SH-SY5Y (cell line): ENCODE results near the gene LRFN2.

ENCODE experiments used
- GATA2 ChIP-seq: IDR thresholded peaks from 2 replicates; pipeline ENCODE4 v1.6.1; 2011; ENCODE audit warnings: mild to moderate bottlenecking, low read depth, low read length
- GATA3 ChIP-seq: IDR thresholded peaks from 2 replicates; pipeline ENCODE4 v1.6.1; 2011; ENCODE audit warnings: low read depth, mild to moderate bottlenecking, low read length, moderate library complexity

The LRFN2 gene

DNA sequence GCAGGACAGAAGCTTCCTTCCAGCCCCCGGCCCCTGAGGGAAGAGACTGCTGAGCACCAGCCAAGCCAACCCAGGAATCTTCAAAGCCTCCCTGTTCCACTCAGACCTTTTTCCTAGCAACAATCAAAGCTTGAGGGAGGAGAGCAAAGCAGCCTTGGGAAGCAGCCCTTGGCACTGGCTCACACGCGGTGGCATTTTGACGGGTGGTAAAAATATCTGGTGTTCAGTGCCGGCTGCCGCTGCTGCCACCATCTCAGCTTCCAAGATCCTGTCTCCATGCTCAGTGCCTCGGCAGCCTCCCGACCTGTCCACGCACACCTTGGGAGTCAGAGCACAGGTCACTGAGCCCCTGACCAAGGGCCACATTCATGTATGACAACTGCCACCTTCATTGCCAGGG is 170.1 kb downstream of the LRFN2 start:
- TF ChIP-seq GATA3 (no peak), GATA2 (no peak)

DNA sequence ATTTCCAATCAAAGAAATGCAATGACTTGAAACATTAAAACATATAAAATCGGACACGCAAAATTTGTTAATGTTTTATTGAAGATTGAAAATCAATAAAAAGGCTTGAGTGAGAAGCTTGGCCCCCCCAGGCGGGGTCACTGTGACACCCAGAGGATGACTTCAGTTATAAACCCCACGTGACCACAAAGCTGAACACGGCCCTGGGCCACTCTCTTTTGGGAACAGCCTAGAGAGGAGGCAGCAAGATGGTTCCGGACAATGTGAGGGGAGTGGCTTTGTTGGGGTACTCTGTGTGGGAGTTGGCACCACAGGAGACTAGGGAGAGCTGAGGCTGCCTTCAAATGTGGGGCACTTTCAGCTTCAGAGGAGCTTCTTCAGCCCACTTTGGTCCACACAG is 172.5 kb downstream of the LRFN2 start:
- TF ChIP-seq GATA3 (no peak), GATA2 (no peak)

DNA sequence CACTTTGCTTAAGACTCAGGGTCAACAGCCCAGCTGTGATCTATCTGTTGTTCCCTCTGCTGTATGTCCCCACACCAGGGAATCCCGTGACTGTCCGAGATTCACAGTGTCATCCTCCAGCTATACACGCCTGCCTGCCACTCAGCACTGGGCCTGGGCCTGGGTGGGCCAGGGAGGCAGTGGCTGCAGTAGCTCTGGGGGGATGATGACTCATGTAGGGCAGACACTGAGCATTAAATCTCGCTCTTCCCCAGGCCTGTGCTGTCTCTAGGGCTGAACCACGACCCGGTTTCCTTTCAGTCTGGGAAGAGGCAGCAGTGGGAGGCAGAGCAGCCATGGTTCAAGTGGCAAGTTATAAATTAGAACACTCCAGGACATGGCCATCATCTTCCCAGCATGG is 173.9 kb downstream of the LRFN2 start:
- TF ChIP-seq GATA3 (no peak), GATA2 (no peak)

DNA sequence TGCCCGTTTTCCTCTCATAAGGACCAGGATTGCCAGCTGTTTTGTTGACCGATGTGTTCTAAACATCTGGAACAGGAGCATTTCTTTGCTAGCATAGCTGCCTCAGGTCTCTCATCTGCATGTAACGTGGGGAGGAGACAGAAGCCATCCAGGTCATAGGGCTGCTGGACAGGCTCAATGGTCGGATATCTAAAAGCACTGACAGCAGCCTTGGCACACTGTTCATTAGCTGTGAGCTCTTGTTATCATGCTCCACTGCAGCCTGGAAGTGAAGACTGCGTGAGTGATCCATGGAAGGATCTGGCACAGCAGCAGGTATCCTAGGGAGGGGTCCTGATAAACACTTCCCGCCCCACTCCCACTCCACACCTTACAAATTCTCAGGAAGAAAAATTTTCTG is 175.3 kb downstream of the LRFN2 start:
- TF ChIP-seq GATA2 (peak; percentile 86), GATA3 (no peak)

DNA sequence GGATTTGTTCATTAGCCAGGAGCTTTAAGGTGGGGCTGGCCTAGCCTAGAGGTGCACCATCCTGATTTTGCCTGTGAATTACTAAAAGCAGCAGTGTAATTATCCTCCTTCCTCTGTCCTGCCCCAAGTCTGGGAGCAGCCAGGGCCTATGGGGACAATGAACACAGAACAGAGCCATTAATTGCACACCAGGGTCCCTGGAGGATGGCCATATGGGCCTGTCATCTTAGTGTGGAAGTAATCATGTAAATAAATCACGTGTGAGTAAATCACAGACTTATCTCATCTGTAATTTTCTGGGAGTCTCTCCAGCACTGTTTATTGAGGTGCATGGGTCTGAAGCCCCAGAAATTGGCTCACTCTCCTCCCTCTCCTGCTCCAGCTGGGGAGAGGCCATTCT is 176.3 kb downstream of the LRFN2 start:
- peak; percentile 37; the same call in 1 of the 2 replicates for TF ChIP-seq GATA3
- peak; percentile 79 for TF ChIP-seq GATA2

DNA sequence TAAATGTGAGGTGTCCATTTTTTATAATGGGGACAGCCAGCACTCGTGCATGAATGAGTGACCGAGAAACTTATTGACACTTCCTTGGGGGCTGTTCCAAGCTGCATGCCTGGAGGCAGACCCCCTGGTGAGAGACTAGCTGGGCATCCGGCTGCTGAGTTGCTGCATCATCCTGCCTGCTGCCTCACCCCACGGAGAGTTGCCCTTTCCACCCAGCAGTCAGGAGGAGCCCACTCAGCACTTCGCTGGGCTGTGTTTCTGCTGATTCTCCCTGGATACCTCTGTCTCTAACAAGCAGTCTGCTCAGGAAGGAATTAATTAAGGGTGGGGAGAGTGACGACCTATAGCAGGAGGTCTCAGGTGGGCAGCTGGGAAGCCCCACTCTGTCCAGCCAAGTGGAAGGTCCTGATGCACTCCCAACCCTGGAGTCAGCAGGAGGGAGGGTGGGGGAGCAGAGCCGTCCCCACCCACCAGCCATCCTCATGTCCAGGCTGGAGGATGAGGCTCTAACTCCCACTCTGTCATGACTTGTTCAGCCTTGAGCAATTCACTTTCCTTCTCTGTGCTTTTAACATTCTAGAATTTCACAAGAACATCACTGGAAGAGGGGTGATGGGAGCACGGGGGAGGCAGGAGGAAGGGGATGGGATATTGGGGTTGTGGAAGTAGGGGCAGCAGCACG is 177.3 kb downstream of the LRFN2 start:
- no peak for TF ChIP-seq GATA3
- no peak for TF ChIP-seq GATA2

DNA sequence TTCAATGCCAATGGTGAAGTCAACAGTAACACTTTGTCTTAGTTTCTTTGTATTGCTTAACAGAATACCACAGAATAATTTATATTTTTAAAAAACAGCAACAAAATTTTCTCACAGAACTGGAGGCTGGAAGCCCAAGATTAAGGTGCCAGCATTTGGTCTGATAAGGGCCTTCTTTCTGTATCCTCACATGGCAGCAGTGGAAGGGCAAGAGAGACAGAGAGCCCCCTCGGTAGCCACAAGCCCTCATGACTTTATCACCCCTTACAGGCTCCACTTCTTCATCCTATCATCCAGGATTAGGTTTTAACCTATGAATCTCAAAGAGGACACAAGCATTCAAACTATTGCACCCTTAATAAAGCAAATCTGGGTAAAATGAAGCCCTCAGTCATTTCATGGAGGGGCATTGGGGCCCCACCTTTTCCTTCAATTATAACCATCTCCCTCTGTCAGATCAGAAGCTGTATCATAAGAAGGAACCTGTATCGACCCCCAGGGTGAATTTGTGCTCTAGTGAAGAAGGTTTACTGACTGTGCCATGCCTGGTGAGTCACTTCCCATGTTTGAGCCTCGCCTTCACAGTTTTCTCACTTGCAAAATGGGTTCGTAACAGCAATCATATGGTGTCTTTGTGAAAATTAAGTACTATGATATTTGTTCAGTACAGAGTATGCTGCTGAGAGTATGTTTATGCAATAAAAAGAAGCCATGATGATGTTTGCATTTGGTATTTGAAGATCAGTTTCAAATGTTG is 178.2 kb downstream of the LRFN2 start:
- TF ChIP-seq GATA2 (no peak), GATA3 (no peak)

DNA sequence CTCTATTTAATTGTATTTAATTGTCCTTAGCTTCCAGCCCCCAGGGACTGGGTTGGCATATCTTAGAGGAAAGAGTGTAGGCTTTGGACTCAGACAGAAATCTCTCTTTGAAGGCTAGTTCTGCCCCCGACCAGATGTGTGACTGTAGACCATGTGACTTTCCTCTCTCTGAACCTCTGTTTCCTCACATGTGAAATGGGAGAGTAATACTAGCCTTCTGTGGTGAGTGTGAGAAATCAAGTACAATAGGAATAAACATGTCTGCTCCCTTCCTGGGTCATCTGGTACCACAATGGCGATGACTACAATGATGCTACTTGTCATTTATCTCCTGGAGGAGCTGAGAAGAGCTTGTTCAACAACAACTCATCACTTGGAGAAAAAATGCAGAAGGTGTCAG is 179.9 kb downstream of the LRFN2 start:
- TF ChIP-seq GATA2 (no peak), GATA3 (no peak)

DNA sequence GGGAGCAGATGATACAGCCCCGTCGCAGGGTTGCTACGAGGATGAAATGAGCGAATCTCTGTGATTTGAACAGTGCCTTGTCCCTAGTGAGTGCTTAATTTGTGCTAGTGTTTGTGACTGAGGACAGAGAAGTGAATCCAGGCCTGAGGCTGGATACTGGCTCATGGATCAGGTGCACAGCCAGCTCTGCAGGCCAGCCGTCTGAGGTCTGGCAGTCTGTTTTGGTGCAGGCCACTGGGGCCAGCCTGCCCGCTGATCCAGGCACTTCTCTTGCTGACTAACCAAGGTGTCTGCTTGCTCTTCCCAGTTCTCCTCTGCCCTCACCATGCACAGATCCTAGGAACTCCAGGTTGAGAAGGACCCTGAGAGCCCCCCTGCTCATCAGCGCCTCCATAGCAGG is 181.0 kb downstream of the LRFN2 start:
- no peak for TF ChIP-seq GATA3
- TF ChIP-seq GATA2, result no peak

DNA sequence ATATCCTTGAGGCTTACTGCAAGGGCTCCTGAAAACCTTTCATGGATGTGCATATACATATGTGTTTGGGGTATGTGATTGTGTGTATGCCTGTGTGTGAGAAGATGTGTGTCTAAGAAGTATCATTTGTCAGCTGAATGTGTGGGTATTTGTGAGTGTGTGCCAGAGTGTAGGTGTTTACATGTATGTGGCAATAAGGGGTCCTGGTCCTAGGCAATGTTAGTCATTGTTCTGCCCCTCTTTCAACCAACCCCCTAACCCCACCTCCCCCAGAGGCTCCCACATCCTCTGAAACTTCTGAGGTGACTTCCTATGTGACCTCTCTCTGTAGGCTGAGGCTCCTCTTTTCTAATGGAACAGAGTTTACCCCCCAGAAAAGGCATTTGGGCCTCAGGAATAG is 186.4 kb downstream of the LRFN2 start:
- no peak for TF ChIP-seq GATA2
- TF ChIP-seq GATA3, result no peak

DNA sequence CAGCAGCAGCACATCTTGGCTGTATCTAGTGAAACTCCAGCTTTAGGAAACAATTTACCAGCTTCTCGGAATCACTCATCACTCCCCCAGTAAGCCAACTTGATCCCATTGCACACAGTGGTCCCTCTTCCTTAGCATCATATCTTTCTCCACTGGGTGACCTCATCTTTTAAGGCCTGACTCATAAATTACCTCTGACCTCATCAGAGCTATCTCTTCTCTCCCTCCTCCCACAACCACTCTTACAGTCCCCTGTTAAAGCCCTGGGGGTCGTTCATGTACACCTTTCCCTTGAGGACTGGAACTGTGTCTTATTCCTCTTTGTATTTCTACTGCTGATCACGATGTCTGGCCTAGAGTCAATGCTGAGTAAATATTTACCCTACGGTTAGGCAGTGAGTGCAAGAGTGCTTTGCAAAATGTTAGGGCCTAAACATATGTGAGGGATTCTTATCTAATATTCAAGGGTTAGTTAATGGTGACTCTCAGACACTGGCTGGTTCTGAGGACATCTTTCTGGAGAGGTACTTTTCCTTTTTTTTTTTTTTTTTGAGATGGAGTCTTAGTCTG is 187.2 kb downstream of the LRFN2 start:
- TF ChIP-seq GATA3, result no peak
- no peak for TF ChIP-seq GATA2

DNA sequence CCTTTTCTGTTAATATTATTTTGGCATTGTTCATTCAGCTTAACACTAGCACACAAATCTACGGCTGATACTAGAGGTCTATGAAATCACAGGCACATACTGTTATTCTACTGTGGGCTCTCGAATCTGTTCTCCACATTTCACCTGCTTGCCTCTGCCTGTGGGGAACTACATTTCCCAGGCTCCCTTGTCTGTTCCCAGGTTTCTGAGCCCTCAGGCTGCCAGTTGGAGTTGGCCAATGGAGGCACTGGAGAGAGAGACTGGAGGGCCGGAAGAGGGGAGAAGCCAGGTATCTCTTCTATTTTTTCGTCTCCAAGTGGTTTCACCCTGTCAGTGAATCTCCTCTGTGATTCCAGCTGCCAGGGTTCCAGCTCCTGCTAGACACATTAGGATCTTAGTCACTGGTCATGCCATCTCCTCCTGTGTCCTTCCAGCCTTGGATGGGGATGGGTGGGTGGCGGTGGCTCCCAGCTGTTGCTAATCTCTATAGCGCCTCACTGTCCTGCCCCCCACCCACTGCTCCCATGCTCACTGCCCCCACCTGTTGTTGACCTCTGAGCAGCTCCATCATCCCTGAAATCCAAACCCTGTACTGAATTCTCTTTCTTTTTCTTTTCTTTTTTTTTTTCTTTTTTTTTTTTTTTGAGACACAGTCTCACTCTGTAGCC is 188.2 kb downstream of the LRFN2 start:
- no peak for TF ChIP-seq GATA3
- no peak for TF ChIP-seq GATA2

DNA sequence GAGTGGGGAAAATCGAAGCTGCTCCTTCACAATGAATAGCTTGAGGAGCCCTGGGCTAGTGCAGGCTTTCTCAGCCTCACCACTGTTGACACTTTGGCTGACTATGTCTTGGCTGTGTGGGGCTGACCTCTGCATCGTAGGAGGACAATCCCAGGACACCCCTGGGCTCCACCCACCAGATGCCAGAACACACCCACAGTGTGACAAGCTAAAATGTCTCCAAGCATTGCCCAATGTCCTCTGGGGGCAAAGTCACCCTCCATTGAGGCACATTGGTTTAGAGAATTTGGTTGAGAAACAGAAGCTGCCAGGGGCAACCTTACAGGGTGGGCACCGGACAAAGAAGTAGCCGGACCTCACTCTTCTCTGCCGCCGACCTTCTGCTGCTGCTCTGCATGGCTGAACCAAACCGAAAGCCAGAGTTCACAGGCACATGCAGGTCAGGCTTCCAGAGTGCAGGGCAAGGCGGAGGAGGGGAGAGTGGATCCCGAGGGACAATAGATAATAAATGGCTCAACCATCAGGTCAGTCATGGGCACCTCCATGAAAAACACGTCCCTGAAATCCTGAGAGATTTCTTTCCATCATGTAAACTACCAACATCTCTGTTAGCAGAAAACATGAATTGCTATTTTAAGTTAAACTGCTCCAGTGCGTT is 189.0 kb downstream of the LRFN2 start:
- TF ChIP-seq GATA3, result no peak
- no peak for TF ChIP-seq GATA2
